Hair follicle dermal papilla cell (primary cell): ENCODE data around the gene SLC4A9. TPM values are rescaled to one million over a fixed set of nuclear protein-coding genes. Genes with fewer than 3 reads are reported as not detected.

Experiments
- small RNA-seq: library from RNA; depleted of rRNA; stranded (forward); fragments of <200 nt; gene quantifications from one replicate; pipeline ENCODE3, GENCODE V24; 2012
- total RNA-seq: library from RNA; depleted of rRNA; stranded (reverse); fragments of >200 nt; gene quantifications from 2 replicates; pipeline ENCODE4 v1.2.3, GENCODE V29; 2012

The SLC4A9 gene
- not detected in 2 replicates for total RNA-seq

GRCh38 chr5:140360101-140360500, at the start of gene SLC4A9:
SLC4A9 (plus strand) TSS chr5:140360194; CDS start chr5:140360237, 43 bp downstream.

DNA sequence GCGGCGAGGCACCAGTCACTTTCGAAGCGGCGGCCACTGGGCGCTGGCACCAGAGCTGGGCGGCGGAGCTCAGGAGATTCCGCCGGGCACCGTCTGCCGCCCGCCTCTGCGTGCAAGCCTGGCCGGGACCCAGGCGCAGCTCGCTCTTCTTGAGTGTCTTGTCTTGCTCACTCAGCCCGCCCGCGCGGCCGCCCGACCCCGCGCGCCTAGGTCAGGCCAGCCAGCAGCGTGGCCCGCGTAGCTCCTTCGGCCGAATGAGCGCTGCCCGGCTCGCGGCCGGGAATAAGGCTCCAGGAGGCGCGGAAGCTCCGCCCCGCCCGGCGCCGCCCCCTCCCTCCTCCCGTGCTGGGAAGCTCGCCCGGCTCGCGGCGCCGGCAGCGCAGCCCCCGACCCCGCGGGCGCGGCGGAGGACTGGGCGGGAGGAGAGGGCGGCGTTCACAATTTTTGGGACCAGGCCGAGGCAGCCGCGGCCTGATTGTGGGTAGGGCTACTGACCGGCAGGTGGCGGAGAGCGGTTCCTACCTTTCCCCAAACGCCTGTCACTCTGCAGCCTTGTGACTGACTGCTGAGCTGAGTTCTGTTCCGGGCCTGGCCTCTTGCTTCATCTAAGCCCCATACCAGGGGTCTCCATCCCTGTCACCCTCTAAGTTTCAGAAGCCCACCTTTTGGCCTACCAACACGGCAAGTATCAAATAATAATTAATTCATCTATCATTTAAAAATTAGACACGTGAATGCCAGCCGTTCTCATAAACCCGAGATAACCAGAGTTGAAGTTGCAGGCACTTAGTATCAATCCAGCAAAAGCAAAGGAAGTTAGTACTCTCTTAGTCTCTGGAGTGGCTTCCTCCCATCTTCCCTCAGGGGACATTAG, 13.4 kb upstream of the SLC4A9 start, which contains the start of gene HBEGF:
Gene HBEGF (minus strand): TSS at position 256 of the 874 bp plus-strand sequence. CDS start 275 bp downstream, outside the sequence.

GRCh38 chr5:140401362-140402257, 41.6 kb downstream of the SLC4A9 start, which contains the start of gene ANKHD1:
ANKHD1 (plus strand) TSS chr5:140401833; CDS start chr5:140401968, 135 bp downstream.

Small RNA genes lying within 50 kb of the gene (small RNA-seq; reads per million reads assigned to genes)
- gene RNU4-14P: not detected

Other genes starting within 250 kb of the SLC4A9 start
- gene PURA, start 246.1 kb upstream of the SLC4A9 start, total RNA-seq: 28.3 and 32.5 TPM in 2 replicates
- 10.4 and 14.4 TPM in 2 replicates for gene IGIP, start 234.3 kb upstream of the SLC4A9 start, total RNA-seq
- 29.0 and 31.0 TPM in 2 replicates for gene CYSTM1, start 185.0 kb upstream of the SLC4A9 start, total RNA-seq
- 48.0 and 57.0 TPM in 2 replicates for gene PFDN1, start 57.1 kb upstream of the SLC4A9 start, total RNA-seq
- 2.8 and 3.3 TPM in 2 replicates for gene HBEGF, start 13.6 kb upstream of the SLC4A9 start, total RNA-seq
- gene ANKHD1, start 41.6 kb downstream of the SLC4A9 start, total RNA-seq: 62.4 and 72.9 TPM in 2 replicates
- 1.5 and 3.4 TPM in 2 replicates for gene EIF4EBP3, start 187.5 kb downstream of the SLC4A9 start, total RNA-seq
- 29.0 and 31.2 TPM in 2 replicates for gene SRA1, start 197.3 kb downstream of the SLC4A9 start, total RNA-seq
- gene APBB3, start 204.4 kb downstream of the SLC4A9 start, total RNA-seq: 20.1 and 24.2 TPM in 2 replicates
- gene SLC35A4, start 204.6 kb downstream of the SLC4A9 start, total RNA-seq: 21.1 and 28.9 TPM in 2 replicates